ENCODE results near the gene TRIO. TPM values are rescaled to one million over a fixed set of nuclear protein-coding genes. Genes with fewer than 3 reads are reported as not detected.

TRIO gene
- polyA plus RNA-seq, 1 experiment: 176 TPM

DNA sequence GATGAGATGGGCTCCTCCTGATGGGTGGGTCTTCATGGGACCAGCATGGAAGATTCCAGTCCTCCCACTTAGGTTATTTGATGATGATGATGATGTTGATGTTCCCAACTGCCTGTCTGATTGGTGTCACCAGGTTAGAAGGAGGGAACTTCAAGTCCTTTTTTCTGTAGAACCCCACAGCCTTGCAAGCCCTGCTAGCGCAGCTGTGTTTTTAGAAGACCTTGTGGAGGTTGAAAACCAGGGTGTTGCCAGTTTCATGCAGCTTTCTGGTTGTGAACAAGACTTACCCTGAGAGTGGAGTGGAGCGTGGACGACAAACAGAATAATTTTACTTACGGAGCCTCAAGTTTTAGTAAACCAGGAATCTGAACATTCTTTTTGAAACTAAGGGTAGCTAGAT, 83.0 kb downstream of the TRIO start:
- Histone ChIP-seq H3K36me3 (ENCODE audit: control insufficient read depth, insufficient read depth, low read length) (peaks cover 1% of the 10 kb centered on the region; the same call in 1 of the 2 replicates), H3K4me3 (ENCODE audit: low read depth, low read length) (no peak overlapping the region), H3K27me3 (ENCODE audit: control insufficient read depth, insufficient read depth, low read length) (no peaks in the 10 kb centered on the region)
- POLR2A ChIA-PET: no interaction called here
- CTCF ChIA-PET: no interaction called here
- TF ChIP-seq, protein P1, sequence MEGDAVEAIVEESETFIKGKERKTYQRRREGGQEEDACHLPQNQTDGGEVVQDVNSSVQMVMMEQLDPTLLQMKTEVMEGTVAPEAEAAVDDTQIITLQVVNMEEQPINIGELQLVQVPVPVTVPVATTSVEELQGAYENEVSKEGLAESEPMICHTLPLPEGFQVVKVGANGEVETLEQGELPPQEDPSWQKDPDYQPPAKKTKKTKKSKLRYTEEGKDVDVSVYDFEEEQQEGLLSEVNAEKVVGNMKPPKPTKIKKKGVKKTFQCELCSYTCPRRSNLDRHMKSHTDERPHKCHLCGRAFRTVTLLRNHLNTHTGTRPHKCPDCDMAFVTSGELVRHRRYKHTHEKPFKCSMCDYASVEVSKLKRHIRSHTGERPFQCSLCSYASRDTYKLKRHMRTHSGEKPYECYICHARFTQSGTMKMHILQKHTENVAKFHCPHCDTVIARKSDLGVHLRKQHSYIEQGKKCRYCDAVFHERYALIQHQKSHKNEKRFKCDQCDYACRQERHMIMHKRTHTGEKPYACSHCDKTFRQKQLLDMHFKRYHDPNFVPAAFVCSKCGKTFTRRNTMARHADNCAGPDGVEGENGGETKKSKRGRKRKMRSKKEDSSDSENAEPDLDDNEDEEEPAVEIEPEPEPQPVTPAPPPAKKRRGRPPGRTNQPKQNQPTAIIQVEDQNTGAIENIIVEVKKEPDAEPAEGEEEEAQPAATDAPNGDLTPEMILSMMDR (IDR thresholded peaks at IDR 0.05; ENCODE audit: insufficient read depth, low read depth, low read length): no peak
- no peak for DNase-seq (ENCODE audit: low read depth)

DNA sequence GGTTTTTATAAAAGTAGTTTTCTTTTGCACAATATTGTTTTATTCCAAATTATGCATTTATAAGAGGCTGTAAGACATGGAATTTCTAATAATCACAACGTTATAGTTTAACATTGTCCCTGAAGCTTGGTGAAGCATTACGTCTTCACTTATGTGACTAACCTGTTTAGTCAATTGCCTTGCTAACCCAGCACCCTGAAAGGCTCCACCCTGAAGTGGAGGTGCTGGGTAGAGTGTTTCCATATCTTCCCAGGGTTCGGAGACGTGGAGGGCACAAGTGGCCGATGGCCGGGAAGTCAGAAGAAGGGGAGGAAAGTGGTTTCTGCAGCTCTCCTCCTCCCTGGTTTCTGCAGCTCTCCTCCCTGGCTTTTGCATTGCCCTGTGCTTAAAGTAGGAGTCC, 83.4 kb downstream of the TRIO start:
- Histone ChIP-seq H3K36me3 (ENCODE audit: control insufficient read depth, insufficient read depth, low read length) (peaks cover 1% of the 10 kb centered on the region; the same call in 1 of the 2 replicates), H3K4me3 (ENCODE audit: low read depth, low read length) (no peak overlapping the region), H3K27me3 (ENCODE audit: control insufficient read depth, insufficient read depth, low read length) (no peaks in the 10 kb centered on the region)
- POLR2A ChIA-PET: no interaction called here
- CTCF ChIA-PET: interaction anchor here (1.1 kb wide), 1 partner anchor 100 kb away, joined by 3 read pairs; no protein-coding TSS in a partner anchor
- no peak for DNase-seq (ENCODE audit: low read depth)
- TF ChIP-seq, protein P1 (IDR thresholded peaks at IDR 0.05; ENCODE audit: insufficient read depth, low read depth, low read length): no peak

DNA sequence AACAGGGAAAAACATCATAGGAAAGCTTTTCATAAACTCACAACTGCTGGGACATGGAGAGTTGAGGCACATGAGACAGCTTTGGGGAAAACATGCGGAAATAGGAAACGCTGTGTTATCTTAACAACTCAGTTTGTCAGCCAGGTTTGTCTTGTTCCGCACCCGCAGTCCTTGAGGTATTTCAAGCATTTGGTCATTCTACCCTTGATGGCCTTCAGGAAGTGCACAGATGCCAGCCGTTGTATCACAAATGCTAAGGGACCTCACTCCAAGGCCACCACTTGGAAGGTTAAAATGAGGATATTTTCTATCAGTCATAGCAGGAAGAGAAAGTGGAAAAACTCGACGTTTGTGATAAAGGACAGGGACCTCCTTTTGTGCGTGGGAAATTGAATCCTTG, 83.8 kb downstream of the TRIO start:
- TF ChIP-seq, protein P1 (IDR thresholded peaks at IDR 0.05; ENCODE audit: insufficient read depth, low read depth, low read length): no peak
- H3K27me3 ChIP-seq (ENCODE audit: control insufficient read depth, insufficient read depth, low read length): no peaks in the 10 kb centered on the region
- ChIA-PET POLR2A (no interaction called here), CTCF (interaction anchor here (1.1 kb wide), 1 partner anchor 101 kb away, joined by 3 read pairs; no protein-coding TSS in a partner anchor)
- no peak overlapping the region for H3K4me3 ChIP-seq (ENCODE audit: low read depth, low read length)
- peaks cover 1% of the 10 kb centered on the region; the same call in 1 of the 2 replicates for H3K36me3 ChIP-seq (ENCODE audit: control insufficient read depth, insufficient read depth, low read length)
- no peak for DNase-seq (ENCODE audit: low read depth)

DNA sequence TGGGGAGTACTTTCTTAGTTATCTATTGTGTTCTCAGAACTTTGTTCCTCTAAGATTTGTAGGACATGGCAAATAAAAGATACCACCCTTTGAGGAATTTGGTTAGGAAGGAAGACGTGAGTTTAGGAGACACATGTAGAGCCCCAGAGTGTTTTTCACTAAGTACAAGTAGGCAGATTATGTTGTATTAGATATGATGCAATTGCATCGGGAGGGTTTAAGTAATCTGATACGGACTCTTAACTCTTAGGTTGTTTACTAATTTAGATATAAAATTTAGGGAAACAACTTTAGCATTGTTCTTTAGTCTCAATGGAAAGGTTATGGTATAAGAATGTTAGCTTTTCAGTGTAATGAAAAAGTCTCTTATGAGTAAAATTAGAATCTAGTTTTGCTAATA, 84.4 kb downstream of the TRIO start:
- Histone ChIP-seq H3K27me3 (ENCODE audit: control insufficient read depth, insufficient read depth, low read length) (no peaks in the 10 kb centered on the region), H3K4me3 (ENCODE audit: low read depth, low read length) (no peak overlapping the region), H3K36me3 (ENCODE audit: control insufficient read depth, insufficient read depth, low read length) (peaks cover 1% of the 10 kb centered on the region; the same call in 1 of the 2 replicates)
- ChIA-PET CTCF (interaction anchor here (1.1 kb wide), 1 partner anchor 101 kb away, joined by 3 read pairs; no protein-coding TSS in a partner anchor), POLR2A (no interaction called here)
- TF ChIP-seq, protein P1 (IDR thresholded peaks at IDR 0.05; ENCODE audit: insufficient read depth, low read depth, low read length): no peak
- no peak for DNase-seq (ENCODE audit: low read depth)

DNA sequence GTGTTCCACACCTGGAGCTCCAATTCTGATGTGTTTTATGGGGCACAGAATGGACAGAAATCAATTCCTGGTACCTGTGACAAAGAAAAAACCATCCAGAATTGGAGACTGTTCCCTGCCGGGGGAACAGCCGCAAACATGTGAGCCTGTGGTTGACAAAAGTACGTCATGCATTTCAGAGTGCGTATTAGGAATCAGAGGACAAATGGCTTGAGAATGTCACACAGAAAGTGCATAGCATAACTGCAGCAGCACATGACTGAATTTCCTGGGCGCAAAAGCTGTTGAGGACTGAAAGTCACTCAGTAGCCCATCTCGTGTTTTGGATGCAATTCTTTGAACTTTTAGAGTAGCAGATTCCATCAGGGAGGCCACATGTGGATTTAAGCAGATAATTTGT, 85.1 kb downstream of the TRIO start:
- TF ChIP-seq, protein P1 (IDR thresholded peaks at IDR 0.05; ENCODE audit: insufficient read depth, low read depth, low read length): no peak
- POLR2A ChIA-PET: no interaction called here
- peaks cover 1% of the 10 kb centered on the region; the same call in 1 of the 2 replicates for H3K36me3 ChIP-seq (ENCODE audit: control insufficient read depth, insufficient read depth, low read length)
- no peak overlapping the region for H3K4me3 ChIP-seq (ENCODE audit: low read depth, low read length)
- H3K27me3 ChIP-seq (ENCODE audit: control insufficient read depth, insufficient read depth, low read length): no peaks in the 10 kb centered on the region
- CTCF ChIA-PET: no interaction called here
- DNase-seq (ENCODE audit: low read depth): no peak

Data from BJ (cell line).